ENCODE data around the gene NFKBIE. TPM values are rescaled to one million over a fixed set of nuclear protein-coding genes. Genes with fewer than 3 reads are reported as not detected.

The NFKBIE gene
- total and polyA plus RNA-seq, 4 donors, result 3.7 to 4.9 (median 4.7) TPM

DNA sequence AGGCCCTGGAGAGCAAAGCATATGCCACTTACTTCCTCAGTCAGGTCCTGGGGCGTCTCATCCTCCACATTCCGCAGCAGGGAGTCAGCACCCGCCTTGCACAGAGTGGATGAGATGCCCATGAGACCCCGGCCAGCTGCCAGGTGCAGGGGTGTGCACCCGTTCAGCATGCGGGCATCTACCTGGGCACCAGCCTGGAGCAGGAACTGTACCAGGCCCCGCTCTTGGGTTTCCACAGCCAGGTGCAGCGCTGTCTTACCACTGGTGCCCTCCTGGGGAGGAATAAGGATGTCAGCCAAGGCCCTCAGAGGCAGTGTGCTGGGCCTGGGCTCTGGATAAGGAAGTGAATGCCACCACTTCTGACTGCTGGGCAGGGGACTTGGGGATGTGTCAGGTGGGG lies 5.3 kb downstream of the NFKBIE start:
- Histone ChIP-seq H3K27ac (ENCODE audit: low read depth in 1 of 2, low read length in 2 of 2) (no peak overlapping the region), H3K4me1 (ENCODE audit: control insufficient read depth in 4 of 4, insufficient read depth in 4 of 4, low read length in 3 of 4) (peaks cover 16 to 54% (median 39%) of the 10 kb centered on the region in 4 donors), H3K27me3 (ENCODE audit: control insufficient read depth in 4 of 4, insufficient read depth in 4 of 4, low read length in 3 of 4) (no peaks in the 10 kb centered on the region), H3K36me3 (ENCODE audit: control insufficient read depth in 4 of 4, insufficient read depth in 3 of 4, low read depth in 1 of 4, low read length in 3 of 4) (peaks cover 0 to 11% (median 10%) of the 10 kb centered on the region in 4 donors), H3K4me3 (ENCODE audit: low read depth in 1 of 3, low read length in 3 of 3) (no peak overlapping the region), H3K9ac (ENCODE audit: low read depth in 1 of 2, low read length in 2 of 2) (no peak overlapping the region), H3K9me3 (ENCODE audit: control insufficient read depth in 4 of 4, low read length in 3 of 4) (no peaks in the 10 kb centered on the region)
- no peak for DNase-seq (ENCODE audit: low spot score)
- 96% methylated on average over 8 of the region's 8 CpGs for WGBS
- TF ChIP-seq RXRA (IDR thresholded peaks at IDR 0.05), result no peak
- TF ChIP-seq, protein P1, sequence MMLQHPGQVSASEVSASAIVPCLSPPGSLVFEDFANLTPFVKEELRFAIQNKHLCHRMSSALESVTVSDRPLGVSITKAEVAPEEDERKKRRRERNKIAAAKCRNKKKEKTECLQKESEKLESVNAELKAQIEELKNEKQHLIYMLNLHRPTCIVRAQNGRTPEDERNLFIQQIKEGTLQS (IDR thresholded peaks at IDR 0.05), result no peak
- no peak for TF ChIP-seq FOXA1 (IDR thresholded peaks at IDR 0.05)
- no peak for TF ChIP-seq JUND (IDR thresholded peaks at IDR 0.05)
- no peak for TF ChIP-seq RAD21 (IDR thresholded peaks at IDR 0.05)
- TF ChIP-seq, protein P2, sequence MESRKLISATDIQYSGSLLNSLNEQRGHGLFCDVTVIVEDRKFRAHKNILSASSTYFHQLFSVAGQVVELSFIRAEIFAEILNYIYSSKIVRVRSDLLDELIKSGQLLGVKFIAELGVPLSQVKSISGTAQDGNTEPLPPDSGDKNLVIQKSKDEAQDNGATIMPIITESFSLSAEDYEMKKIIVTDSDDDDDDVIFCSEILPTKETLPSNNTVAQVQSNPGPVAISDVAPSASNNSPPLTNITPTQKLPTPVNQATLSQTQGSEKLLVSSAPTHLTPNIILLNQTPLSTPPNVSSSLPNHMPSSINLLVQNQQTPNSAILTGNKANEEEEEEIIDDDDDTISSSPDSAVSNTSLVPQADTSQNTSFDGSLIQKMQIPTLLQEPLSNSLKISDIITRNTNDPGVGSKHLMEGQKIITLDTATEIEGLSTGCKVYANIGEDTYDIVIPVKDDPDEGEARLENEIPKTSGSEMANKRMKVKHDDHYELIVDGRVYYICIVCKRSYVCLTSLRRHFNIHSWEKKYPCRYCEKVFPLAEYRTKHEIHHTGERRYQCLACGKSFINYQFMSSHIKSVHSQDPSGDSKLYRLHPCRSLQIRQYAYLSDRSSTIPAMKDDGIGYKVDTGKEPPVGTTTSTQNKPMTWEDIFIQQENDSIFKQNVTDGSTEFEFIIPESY (IDR thresholded peaks at IDR 0.05), result no peak
- no peak for TF ChIP-seq NR2F2 (IDR thresholded peaks at IDR 0.05)

DNA sequence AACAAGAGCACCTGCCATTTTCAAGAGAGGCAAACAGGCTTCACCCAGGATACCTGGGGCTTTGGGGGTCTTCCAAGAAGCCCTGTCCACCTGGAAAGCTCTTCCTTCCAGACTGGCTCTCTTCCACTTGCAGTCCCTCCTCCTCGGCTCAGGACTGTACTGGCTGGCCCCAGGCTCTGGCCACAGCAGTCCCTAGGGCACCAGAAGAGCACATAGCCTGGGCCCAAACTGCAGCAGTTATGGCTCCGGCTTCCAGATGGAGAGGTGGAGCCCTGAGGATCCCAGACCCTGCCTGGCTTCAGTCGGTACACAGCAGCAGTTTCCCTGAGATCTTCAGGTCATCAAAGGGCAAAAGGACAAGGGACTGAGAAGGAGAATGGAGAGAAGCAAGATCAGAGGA lies 6.4 kb downstream of the NFKBIE start:
- TF ChIP-seq, protein P1 (IDR thresholded peaks at IDR 0.05), result no peak
- no peak for TF ChIP-seq EGR1 (IDR thresholded peaks at IDR 0.05; ENCODE audit: low read depth in 2 of 2)
- no peak for TF ChIP-seq GABPA (IDR thresholded peaks at IDR 0.05 in 1 of 2, conservative IDR thresholded peaks at IDR 0.05 in 1 of 2)
- TF ChIP-seq SP1 (IDR thresholded peaks at IDR 0.05), result no peak
- TF ChIP-seq, protein P2 (IDR thresholded peaks at IDR 0.05), result no peak
- TF ChIP-seq HNF4A (conservative IDR thresholded peaks at IDR 0.05), result no peak
- TF ChIP-seq, protein P3, sequence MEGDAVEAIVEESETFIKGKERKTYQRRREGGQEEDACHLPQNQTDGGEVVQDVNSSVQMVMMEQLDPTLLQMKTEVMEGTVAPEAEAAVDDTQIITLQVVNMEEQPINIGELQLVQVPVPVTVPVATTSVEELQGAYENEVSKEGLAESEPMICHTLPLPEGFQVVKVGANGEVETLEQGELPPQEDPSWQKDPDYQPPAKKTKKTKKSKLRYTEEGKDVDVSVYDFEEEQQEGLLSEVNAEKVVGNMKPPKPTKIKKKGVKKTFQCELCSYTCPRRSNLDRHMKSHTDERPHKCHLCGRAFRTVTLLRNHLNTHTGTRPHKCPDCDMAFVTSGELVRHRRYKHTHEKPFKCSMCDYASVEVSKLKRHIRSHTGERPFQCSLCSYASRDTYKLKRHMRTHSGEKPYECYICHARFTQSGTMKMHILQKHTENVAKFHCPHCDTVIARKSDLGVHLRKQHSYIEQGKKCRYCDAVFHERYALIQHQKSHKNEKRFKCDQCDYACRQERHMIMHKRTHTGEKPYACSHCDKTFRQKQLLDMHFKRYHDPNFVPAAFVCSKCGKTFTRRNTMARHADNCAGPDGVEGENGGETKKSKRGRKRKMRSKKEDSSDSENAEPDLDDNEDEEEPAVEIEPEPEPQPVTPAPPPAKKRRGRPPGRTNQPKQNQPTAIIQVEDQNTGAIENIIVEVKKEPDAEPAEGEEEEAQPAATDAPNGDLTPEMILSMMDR (IDR thresholded peaks at IDR 0.05; ENCODE audit: low read depth, low read length, missing input control), result no peak
- no peak for TF ChIP-seq YY1 (IDR thresholded peaks at IDR 0.05)
- no peak for TF ChIP-seq NR2F2 (IDR thresholded peaks at IDR 0.05)
- no peak for TF ChIP-seq RAD21 (IDR thresholded peaks at IDR 0.05)
- TF ChIP-seq, protein P4, sequence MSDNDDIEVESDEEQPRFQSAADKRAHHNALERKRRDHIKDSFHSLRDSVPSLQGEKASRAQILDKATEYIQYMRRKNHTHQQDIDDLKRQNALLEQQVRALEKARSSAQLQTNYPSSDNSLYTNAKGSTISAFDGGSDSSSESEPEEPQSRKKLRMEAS (IDR thresholded peaks at IDR 0.05), result no peak
- no peak for TF ChIP-seq RXRA (IDR thresholded peaks at IDR 0.05)
- no peak for TF ChIP-seq FOXA1 (IDR thresholded peaks at IDR 0.05)
- TF ChIP-seq TAF1 (conservative IDR thresholded peaks at IDR 0.05), result no peak
- no peak for TF ChIP-seq HNF4G (IDR thresholded peaks at IDR 0.05)
- no peak for TF ChIP-seq JUND (IDR thresholded peaks at IDR 0.05)
- Histone ChIP-seq H3K9me3 (ENCODE audit: control insufficient read depth in 4 of 4, low read length in 3 of 4) (no peaks in the 10 kb centered on the region), H3K4me3 (ENCODE audit: low read depth in 1 of 3, low read length in 3 of 3) (no peak overlapping the region), H3K27ac (ENCODE audit: low read depth in 1 of 2, low read length in 2 of 2) (no peak overlapping the region), H3K36me3 (ENCODE audit: control insufficient read depth in 4 of 4, insufficient read depth in 3 of 4, low read depth in 1 of 4, low read length in 3 of 4) (peaks cover 0 to 22% (median 17%) of the 10 kb centered on the region in 4 donors), H3K9ac (ENCODE audit: low read depth in 1 of 2, low read length in 2 of 2) (no peak overlapping the region), H3K27me3 (ENCODE audit: control insufficient read depth in 4 of 4, insufficient read depth in 4 of 4, low read length in 3 of 4) (no peaks in the 10 kb centered on the region), H3K4me1 (ENCODE audit: control insufficient read depth in 4 of 4, insufficient read depth in 4 of 4, low read length in 3 of 4) (peaks cover 7 to 44% (median 29%) of the 10 kb centered on the region in 4 donors)
- WGBS, result 93% methylated on average over 3 of the region's 3 CpGs
- no peak for DNase-seq (ENCODE audit: low spot score)

Data from liver (tissue), 9 donors.